GM21423 (cell line): Measurements from ENCODE around the gene OPTC.
"Not testable (repeated sequence)": the region's sequence is repeated elsewhere in the genome, so short reads cannot be mapped to it uniquely, and the experiment has no call there.

Experiments
- ATAC-seq: cut with Tn5 transposase; IDR thresholded peaks from one replicate; pipeline ENCODE4 v1.9.1; 2021; ENCODE audit warnings: mild to moderate bottlenecking, moderate library complexity; ENCODE audit not compliant: unreplicated experiment

Gene OPTC

GRCh38 chr1:203516184-203516583 is 22.2 kb downstream of the OPTC start:
- no peak for ATAC-seq

DNA sequence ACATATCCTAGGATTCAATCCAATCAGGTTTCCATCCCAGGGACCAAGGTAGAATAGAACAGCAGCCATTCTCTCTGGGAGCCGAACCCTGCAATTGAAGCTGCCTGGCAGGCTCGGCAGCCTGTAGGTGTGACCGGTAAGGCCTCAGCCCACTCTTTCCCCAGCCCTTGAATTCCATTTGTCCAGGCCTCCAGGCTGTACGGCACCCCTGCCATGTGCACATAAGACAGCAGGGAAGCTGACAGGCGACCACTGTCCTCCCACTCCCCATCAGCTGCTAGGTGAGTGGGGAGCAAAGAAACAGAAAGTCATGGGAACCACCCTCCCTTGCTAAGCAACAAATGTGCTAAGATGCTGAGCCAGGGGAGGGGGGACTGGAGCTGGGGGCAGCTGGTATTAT is 23.0 kb downstream of the OPTC start:
- no peak for ATAC-seq

DNA sequence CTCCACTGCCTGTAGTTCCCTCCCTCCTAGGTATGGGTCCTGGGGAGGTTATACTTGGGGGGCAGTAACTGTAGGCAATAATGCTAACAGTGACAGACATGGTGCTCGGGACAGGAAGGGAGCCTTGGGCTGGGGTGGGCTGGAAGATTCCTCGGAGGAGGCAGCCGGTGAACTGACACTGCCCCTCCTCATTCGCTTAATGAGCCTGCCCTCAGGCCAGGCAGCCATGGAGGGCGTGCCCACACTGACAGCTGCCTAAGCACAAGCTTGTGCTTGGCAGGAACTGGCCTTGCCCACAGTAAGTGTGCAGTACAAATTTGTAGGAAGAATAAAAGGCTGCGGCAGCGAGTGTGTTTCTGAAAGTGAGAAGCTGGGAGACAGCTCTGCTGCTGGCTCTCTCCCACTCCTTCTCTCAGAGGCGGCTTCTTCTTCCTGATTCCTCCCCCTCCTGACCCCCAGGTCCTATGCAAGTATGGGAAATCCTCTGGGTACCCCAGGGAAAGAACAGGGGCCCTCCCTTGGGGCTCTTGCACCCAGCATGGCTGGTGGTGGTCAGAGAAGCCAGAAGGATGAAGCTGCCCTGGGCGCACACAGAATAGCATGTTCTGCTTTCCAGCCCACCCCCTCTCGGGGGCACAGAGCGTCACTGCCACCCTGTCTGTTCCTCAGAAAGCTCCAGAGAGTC is 23.6 kb downstream of the OPTC start:
- ATAC-seq = no peak

GRCh38 chr1:203518139-203518538 is 24.2 kb downstream of the OPTC start:
- ATAC-seq = not testable (repeated sequence)

DNA sequence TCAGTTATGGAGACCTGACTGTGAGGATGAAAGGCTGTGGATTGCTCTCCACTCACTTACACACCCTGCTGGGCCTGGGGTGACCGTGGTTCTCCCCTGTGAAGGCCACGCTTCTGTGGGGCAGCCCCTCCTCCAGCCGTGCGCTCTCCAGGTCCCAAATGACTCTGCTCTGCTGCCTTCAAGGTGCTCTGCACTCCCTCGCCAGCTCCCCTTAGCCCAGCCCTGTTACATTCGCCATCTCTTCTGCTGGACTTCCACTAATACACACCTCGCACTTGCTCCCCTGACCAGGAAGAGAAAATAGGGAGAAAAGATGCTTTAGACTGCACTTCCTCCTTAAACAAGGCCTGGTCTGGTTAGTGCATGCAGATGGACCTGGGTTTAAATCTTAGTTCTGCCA is 24.6 kb downstream of the OPTC start:
- ATAC-seq = no peak

DNA sequence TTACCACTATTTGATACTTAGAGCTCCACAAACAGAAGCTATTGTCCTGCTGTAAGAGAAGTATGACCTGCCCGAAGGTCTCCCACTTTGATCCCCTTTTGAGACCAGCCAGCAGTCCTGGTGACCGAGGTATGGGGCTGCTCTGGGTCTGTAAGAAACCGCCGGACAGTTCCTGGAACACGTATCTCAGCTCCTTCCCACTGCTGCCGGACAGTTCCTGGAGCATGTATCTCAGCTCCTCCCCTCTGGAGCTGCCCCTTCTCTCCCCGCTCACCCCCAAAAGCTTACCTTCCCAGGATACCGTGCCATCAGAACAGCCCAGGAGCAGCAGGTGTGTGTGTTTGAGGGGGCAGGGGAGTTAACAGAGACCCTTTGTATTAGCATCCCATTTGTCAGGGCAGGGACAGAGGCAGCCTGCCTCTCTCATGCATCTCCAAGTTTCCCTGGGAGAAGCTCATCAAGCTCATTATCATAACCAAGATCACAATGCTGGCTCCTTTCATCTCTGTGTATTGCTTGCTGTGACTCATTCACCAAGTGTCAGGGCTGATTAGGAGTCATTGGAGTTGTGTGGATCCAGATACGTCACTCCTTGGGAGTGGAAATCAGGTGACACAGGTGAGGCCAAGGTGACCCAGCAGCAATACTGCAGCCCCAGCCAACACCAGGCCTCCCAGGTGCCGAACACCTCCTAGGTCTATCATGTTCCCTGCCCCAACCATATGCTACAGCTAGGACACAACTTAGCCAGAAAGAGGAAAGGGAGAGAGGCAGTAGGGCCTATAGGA is 25.3 kb downstream of the OPTC start:
- no peak for ATAC-seq

DNA sequence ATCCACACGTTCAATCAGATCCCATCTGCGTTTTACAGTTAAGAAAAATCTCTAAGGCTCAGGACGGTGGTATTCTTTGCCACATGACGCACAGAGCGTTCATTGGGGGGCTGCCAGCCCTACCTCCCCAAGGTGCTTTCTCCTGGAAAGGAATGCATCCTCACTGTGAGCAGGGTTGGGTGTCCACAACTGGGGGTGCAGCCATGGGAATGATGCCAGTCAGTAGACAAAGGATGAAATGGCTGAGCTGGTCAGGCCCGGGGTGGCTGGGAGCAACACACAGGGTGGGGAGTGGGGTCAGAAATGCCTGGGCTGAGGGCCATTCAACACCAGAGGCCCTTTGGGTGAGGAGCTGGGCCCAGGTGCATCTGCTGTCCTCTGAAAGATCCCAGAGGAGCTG is 25.9 kb downstream of the OPTC start:
- ATAC-seq = no peak

- no peak for ATAC-seq
These were observed 26.4 kb downstream of the OPTC start for GRCh38 chr1:203520315-203520714.

DNA sequence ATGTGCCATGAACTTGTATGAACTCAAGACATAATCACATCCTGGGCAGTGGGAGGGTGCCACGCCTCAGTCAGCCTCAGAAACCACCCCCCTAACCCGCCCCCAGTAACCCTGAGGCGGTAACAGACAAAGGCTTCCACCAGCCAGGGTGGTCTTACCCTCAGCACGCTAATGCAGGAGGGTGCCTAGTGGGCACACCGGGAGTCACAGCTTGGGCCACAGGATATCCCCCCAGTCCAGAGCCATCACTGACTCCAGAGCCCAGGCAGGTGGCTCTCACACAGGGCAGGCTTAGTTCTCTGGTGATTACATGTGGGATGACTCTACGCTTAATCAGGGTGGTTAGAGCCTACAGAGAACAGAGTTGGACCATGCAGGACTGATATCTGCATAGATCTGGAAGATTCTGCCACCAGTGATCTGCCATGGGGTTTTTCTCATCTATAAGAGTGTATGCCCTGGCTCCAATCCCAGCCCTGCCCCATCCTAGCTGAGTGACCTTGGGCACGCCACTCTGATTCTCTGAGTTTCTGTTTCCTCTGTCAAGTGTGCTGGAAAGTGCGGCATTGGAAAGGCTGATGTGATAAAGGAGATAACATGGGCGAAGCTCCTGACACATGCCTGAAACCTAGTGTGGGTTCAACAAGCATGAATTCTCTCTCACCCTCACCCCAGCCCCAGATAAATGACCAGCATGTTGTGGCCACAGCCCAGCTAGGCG is 27.3 kb downstream of the OPTC start:
- no peak for ATAC-seq

GRCh38 chr1:203521812-203522211 is 27.9 kb downstream of the OPTC start:
- ATAC-seq = no peak

- no peak for ATAC-seq
These were observed 28.3 kb downstream of the OPTC start for GRCh38 chr1:203522237-203522636.

GRCh38 chr1:203523667-203524066 is 29.7 kb downstream of the OPTC start:
- ATAC-seq = no peak

DNA sequence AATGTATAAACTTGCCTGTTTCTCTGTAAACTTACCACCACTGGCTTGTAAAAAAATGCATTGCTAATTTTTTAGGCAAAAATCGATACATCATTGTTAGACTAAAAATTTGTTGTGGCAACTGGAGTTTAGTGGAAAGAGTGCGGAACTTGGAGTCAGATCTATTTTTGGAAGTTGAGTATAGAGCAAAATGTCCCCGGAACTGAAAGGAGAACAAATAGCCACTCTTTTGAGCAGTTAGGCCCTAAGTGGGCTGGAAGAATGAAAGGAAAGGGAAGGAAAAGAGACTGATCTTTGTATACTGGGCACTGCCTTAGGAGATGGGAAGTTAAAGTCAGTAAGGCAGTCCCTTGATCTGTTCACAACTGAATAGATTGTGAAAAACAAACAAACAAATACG is 30.2 kb downstream of the OPTC start:
- no peak for ATAC-seq

DNA sequence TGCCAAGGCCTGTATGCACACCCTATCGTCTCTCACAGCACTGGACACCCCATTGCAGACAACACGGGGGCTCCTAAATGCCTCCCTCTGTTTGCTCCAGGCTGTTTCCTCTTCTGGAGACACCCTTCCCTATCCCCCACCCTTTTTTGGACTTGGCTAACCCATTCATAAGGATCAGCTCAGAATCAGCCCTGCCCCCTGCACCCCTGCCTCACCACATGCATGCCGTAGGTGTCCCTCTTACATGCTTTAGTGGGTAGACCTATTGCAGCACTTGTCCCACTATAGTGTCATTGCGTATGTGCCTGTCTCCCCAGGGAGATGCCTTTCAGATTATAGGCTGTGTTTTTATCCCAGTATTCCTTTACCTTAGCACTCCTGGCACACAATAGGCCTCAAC is 30.9 kb downstream of the OPTC start:
- ATAC-seq = no peak

DNA sequence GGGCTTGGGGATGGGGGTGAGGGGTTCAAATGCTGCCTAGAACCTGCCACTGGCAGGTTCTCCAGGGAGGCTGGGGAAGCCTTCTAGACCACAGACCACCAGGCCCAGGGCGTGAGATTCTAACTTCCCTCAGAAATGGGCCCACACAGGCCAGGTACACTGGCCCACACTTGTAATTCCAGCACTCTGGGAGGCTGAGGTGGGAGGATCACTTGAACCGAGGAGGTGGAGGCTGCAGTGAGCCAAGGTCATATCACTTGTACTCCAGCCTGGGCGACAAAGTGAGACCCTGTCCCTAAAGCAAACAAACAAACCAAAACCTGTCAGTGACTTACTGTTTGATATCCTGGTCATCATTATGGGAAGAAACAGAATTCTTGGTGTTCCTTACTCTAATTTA is 31.7 kb downstream of the OPTC start:
- no peak for ATAC-seq

DNA sequence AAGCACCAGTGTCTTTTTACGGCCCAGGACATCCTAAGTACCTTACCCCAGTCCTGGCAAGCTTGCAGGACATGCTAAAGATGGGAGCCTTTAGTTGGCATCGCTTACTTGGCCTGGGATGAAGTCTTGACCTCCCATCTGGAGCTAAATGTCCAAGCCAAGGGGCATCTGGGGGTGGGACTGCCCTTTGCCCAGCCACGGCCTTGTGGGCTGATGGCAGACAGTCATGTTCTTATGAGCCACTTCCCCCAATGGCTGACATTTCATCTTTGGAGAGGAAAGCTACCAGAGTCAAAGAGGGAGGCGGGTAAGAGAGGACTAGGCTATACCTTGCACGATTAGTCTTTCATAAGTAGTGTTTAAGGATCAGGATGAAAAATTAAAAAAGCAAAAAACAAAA is 32.2 kb downstream of the OPTC start:
- no peak for ATAC-seq

- no peak for ATAC-seq
These were observed 32.6 kb downstream of the OPTC start for GRCh38 chr1:203526572-203526971.

GRCh38 chr1:203527013-203527412 is 33.1 kb downstream of the OPTC start:
- no peak for ATAC-seq

DNA sequence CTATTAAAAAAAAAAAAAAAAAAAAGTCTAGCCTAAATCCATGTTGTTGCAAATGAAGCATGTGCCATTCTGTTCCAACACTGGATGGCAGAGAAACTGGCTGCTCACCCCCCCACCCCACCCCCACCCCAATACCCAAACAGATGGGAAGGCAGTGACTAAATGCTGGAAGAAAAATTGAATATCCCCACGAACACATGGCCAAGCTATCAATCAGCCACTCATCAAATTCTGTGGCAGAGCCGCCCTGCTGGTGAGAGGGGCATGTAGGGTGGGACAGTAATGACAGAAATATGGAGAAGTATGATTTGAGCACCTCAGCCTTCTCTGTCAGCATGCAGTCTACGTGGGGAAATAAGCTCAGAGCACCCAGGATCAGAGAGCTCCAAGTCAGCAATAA is 34.1 kb downstream of the OPTC start:
- ATAC-seq = no peak

GRCh38 chr1:203528976-203529835 is 35.3 kb downstream of the OPTC start:
- ATAC-seq = no peak

DNA sequence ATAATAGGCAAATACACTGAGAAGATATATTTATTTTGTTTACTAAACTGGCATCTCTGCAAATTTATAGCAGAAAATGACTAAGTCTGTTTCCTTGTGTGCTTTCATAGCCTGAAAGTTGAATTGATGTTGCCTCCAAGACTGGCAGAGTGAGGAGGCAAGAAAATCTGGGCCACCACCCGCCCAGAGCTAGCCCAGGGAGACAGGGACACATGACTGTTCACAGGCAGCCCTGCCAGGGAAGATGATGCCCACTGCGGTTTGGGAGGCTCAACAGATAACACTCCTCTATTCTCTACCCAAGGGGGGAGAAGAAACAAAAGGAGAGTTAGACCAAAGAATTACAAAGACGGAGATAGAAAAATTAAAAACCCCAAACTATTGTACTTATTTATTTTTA is 37.1 kb downstream of the OPTC start:
- ATAC-seq = no peak
